ENCODE data around the gene SLC46A1.
A peak's percentile ranks its signal among the peaks of the same experiment; 100 is the strongest.

SLC46A1 gene

GRCh38 chr17:28350271-28350670 is 55.7 kb downstream of the SLC46A1 start:
- no peak for DNase-seq (ENCODE audit: extremely low read depth, low read depth)
- TF ChIP-seq CTCF (IDR thresholded peaks at IDR 0.05; ENCODE audit: low read depth, low read length), result no peak

- no peak for TF ChIP-seq CTCF (IDR thresholded peaks at IDR 0.05; ENCODE audit: low read depth, low read length)
Observed at GRCh38 chr17:28348979-28349378, 57.0 kb downstream of the SLC46A1 start.

GRCh38 chr17:28347261-28347891 is 58.6 kb downstream of the SLC46A1 start:
- no peak for TF ChIP-seq CTCF (IDR thresholded peaks at IDR 0.05; ENCODE audit: low read depth, low read length)
- DNase-seq (ENCODE audit: extremely low read depth, low read depth), result peak; percentile 75

More at GRCh38 chr17:28348979-28349378, 57.0 kb downstream of the SLC46A1 start:
- no peak for DNase-seq (ENCODE audit: extremely low read depth, low read depth)

- peak; percentile 39 for TF ChIP-seq CTCF (IDR thresholded peaks at IDR 0.05; ENCODE audit: low read depth, low read length)
- peak; percentile 31 for DNase-seq (ENCODE audit: extremely low read depth, low read depth)
Observed at GRCh38 chr17:28346746-28347246, 59.2 kb downstream of the SLC46A1 start.

- no peak for DNase-seq (ENCODE audit: extremely low read depth, low read depth)
- TF ChIP-seq CTCF (IDR thresholded peaks at IDR 0.05; ENCODE audit: low read depth, low read length), result no peak
Observed at GRCh38 chr17:28346199-28346580, 59.8 kb downstream of the SLC46A1 start.

- no peak for TF ChIP-seq CTCF (IDR thresholded peaks at IDR 0.05; ENCODE audit: low read depth, low read length)
- no peak for DNase-seq (ENCODE audit: extremely low read depth, low read depth)
Observed at GRCh38 chr17:28345419-28346198, 60.4 kb downstream of the SLC46A1 start.

Measured in AG09319 (cell line).